Measurements from ENCODE around the gene NPAS3.

DNA sequence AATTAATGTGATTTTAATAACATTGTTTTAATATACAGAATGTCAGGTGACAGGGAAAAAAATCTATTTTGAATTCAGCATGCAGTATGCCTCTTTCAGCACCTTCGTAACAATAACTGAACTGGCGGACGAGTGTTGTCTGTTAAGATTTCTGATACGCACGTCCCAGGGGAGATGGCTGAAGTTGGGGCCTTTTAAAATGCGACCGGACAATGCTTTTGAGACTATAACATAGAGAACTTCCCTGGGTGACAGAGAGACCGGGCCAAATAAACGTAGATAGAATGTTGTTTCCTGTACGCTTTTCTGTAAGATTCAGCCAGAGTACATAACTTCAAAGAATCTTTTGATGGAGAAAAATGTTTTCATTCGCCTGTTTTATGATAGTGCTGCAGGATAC is 772.5 kb downstream of the NPAS3 start:
- TF ChIP-seq ZNF333 (CRISPR knock-in tag; IDR thresholded peaks at IDR 0.05; ENCODE audit: borderline replicate concordance): no peak
- TF ChIP-seq ZBTB7A (CRISPR knock-in tag; IDR thresholded peaks at IDR 0.05): no peak
- TF ChIP-seq, protein P1, sequence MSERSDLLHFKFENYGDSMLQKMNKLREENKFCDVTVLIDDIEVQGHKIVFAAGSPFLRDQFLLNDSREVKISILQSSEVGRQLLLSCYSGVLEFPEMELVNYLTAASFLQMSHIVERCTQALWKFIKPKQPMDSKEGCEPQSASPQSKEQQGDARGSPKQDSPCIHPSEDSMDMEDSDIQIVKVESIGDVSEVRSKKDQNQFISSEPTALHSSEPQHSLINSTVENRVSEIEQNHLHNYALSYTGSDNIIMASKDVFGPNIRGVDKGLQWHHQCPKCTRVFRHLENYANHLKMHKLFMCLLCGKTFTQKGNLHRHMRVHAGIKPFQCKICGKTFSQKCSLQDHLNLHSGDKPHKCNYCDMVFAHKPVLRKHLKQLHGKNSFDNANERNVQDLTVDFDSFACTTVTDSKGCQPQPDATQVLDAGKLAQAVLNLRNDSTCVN (CRISPR knock-in tag; IDR thresholded peaks at IDR 0.05; ENCODE audit: borderline replicate concordance): no peak
- TF ChIP-seq CEBPB (IDR thresholded peaks at IDR 0.05; ENCODE audit: borderline replicate concordance, low read depth, low read length): no peak
- TF ChIP-seq, protein P2, sequence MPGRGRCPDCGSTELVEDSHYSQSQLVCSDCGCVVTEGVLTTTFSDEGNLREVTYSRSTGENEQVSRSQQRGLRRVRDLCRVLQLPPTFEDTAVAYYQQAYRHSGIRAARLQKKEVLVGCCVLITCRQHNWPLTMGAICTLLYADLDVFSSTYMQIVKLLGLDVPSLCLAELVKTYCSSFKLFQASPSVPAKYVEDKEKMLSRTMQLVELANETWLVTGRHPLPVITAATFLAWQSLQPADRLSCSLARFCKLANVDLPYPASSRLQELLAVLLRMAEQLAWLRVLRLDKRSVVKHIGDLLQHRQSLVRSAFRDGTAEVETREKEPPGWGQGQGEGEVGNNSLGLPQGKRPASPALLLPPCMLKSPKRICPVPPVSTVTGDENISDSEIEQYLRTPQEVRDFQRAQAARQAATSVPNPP (CRISPR knock-in tag; IDR thresholded peaks at IDR 0.05): no peak
- TF ChIP-seq ZNF335 (CRISPR knock-in tag; IDR thresholded peaks at IDR 0.05): no peak

Data from HepG2 (cell line).